Esophagus squamous epithelium (tissue), 5 donors: Measurements from ENCODE around the gene PSAPL1. TPM values are rescaled to one million over a fixed set of nuclear protein-coding genes. Genes with fewer than 3 reads are reported as not detected.

Experiments
- DNase-seq: peaks from one replicate; lab custom pipeline; 2025; lab: John Stamatoyannopoulos, UW
- H3K27ac ChIP-seq, 4 donors: fragments of 200-600 bp; sonication (generic); one replicate each; pipeline ENCODE4 v1.5.1; 2016 to 2019; ENCODE audit warnings: mild to moderate bottlenecking in 1 of 4
- H3K27me3 ChIP-seq, 4 donors: fragments of 200-600 bp; sonication (generic); 1 replicate in 3 of 4; 2 replicates in 1 of 4; pipeline versions ENCODE4 v1.5.1 to v1.6.0; 2017 to 2021; ENCODE audit warnings: antibody characterized with exemption in 1 of 4
- H3K36me3 ChIP-seq, 3 donors: fragments of 200-600 bp; sonication (generic); one replicate each; pipeline ENCODE4 v1.5.1; 2016 to 2019
- H3K4me1 ChIP-seq, 3 donors: fragments of 200-600 bp; sonication (generic); one replicate each; pipeline ENCODE4 v1.5.1; 2017 to 2019
- H3K4me3 ChIP-seq, 4 donors: fragments of 200-600 bp; sonication (generic); 1 replicate in 3 of 4; 2 replicates in 1 of 4; pipeline ENCODE4 v1.5.1; 2016 to 2019; ENCODE audit warnings: mild to moderate bottlenecking in 2 of 4, moderate library complexity in 1 of 4
- H3K9me3 ChIP-seq, 3 donors: fragments of 200-600 bp; sonication (generic); one replicate each; pipeline ENCODE4 v1.5.1; 2016 to 2019
- POLR2A ChIP-seq, 4 donors: fragments of 450-650 bp; IDR thresholded peaks; one replicate each; pipeline ENCODE4 v1.6.1; 2017; ENCODE audit warnings: antibody characterized with exemption in 4 of 4, mild to moderate bottlenecking in 4 of 4, moderate library complexity in 3 of 4
- WGBS, 2 donors: methylation state at CpG; one replicate each; pipeline ENCODE4 v1.1.5; 2018; 5-methylcytosine and 5-hydroxymethylcytosine counted together
- intact Hi-C: fragments of 100-400 bp; cut with DNase I; formaldehyde crosslinking; loops from one replicate; pipeline ENCODE4 v1.15.0; 2022
- total RNA-seq, 4 donors: library from RNA; depleted of rRNA; stranded (reverse); fragments of >200 nt; gene quantifications; one replicate each; pipeline ENCODE4 v1.1.0, GENCODE V29; 2016
- TF ChIP-seq, protein P1 (sequence below), 6 experiments: fragments of 450-650 bp in 4 of 6; fragments of 200-600 bp in 2 of 6; sonication (generic) in 2 of 6; IDR thresholded peaks; one replicate each; pipeline ENCODE4 v1.5.1; 2016 to 2019; ENCODE audit warnings: antibody characterized with exemption in 6 of 6, mild to moderate bottlenecking in 4 of 6, moderate library complexity in 4 of 6
- donor health status: DM: yes; HTN: yes; CAD: no.

PSAPL1 gene
- total RNA-seq, 4 donors from 2014 or later: under 0.01 to 0.15 (median 0.09) TPM; not detected in 1

DNA sequence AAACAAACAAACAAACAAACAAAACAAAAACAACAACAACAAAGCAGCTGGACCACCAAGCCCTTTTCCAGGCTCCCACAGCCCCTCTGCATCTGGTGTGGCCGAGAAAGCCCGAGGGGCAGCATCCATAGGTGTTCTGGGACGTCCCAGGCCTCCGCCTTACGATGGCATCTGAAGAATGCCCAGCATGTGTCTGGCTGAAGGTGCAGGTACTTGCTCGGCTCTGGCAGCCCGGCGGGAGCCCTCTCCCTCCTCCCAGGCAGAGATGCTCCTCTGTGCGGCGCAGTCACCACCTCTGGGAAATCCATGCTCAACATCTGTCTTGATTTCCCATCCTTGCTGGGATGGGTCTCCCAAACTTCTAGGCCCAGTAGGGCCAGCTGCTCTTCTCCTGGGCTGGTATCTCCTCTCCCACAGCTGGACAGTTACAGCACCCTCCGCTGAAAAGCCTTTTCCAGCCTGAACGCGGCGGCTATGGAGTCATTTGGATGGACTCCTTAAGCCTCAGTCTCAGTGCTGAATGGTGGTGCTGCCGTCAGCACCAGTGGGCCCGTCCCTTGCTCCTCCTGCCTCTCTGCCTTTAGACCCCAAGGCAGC, 4.3 kb downstream of the PSAPL1 start:
- WGBS, 2 donors: 25 to 54% methylated on average over 8 to 14 of the region's 16 CpGs

DNA sequence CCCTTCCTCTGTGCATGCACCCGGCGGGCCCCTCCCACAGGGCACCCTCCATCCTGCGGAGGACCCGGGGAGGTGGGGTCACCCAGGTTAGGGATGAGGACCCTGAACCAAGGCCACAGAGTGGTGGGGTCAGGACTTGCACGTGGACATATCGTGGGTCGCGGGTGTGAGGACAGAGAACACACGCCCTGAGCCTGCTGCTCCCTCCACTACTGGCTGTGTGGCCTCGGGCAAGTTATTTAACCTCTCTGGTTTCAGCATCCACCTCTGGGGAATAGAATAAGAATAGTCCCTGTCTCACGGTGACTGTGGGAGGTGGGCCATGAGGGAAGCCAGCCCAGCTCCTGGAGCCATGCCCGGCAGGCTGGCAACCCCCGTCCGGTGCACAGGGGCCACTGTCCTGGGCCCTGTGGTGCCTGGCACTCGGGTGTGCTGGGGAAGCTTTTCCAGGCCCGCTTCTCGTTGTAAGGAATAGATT, 5.1 kb downstream of the PSAPL1 start:
- TF ChIP-seq, protein P1, sequence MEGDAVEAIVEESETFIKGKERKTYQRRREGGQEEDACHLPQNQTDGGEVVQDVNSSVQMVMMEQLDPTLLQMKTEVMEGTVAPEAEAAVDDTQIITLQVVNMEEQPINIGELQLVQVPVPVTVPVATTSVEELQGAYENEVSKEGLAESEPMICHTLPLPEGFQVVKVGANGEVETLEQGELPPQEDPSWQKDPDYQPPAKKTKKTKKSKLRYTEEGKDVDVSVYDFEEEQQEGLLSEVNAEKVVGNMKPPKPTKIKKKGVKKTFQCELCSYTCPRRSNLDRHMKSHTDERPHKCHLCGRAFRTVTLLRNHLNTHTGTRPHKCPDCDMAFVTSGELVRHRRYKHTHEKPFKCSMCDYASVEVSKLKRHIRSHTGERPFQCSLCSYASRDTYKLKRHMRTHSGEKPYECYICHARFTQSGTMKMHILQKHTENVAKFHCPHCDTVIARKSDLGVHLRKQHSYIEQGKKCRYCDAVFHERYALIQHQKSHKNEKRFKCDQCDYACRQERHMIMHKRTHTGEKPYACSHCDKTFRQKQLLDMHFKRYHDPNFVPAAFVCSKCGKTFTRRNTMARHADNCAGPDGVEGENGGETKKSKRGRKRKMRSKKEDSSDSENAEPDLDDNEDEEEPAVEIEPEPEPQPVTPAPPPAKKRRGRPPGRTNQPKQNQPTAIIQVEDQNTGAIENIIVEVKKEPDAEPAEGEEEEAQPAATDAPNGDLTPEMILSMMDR (IDR thresholded peaks at IDR 0.05): no peak
- TF ChIP-seq POLR2A (IDR thresholded peaks at IDR 0.05): no peak
- WGBS, 2 donors: 77 to 85% methylated on average over 4 to 12 of the region's 17 CpGs
- H3K4me1 ChIP-seq: peaks cover 2 to 30% (median 7%) of the 10 kb centered on the region in 3 donors
- no peak overlapping the region for H3K4me3 ChIP-seq
- intact Hi-C loops: no loop called here
- DNase-seq: no peak
- peaks cover 0 to 9% (median 0%) of the 10 kb centered on the region in 4 donors for H3K27me3 ChIP-seq
- H3K36me3 ChIP-seq: no peaks in the 10 kb centered on the region
- H3K27ac ChIP-seq: no peak overlapping the region
- H3K9me3 ChIP-seq: no peaks in the 10 kb centered on the region

More for the DNA sequence above, 4.3 kb downstream of the PSAPL1 start:
- no peak overlapping the region for H3K4me3 ChIP-seq
- DNase-seq: no peak
- H3K36me3 ChIP-seq: no peaks in the 10 kb centered on the region
- peaks cover 2 to 29% (median 10%) of the 10 kb centered on the region in 3 donors for H3K4me1 ChIP-seq
- intact Hi-C loops: no loop called here
- peaks cover 0 to 9% (median 0%) of the 10 kb centered on the region in 4 donors for H3K27me3 ChIP-seq
- no peak overlapping the region for H3K27ac ChIP-seq
- no peaks in the 10 kb centered on the region for H3K9me3 ChIP-seq
- TF ChIP-seq, protein P1 (IDR thresholded peaks at IDR 0.05): no peak
- no peak for TF ChIP-seq POLR2A (IDR thresholded peaks at IDR 0.05)

DNA sequence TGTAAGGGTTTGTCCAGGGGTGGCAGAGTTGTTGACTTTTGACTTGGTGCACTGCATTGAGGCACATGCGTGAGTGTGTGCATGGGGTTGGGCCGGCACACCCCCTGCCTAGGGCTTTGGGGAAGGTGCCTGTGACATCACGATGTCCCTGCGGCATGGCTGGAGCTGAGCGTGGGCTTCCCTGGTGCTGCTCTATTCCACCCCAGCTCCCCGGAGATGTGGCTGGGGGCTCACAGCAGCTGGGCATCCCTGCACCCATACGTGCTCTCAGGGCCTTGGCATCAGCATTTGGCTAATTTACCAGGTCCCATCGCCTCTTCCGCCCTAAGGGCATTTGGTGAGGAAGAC, 5.7 kb downstream of the PSAPL1 start:
- intact Hi-C loops: no loop called here
- Histone ChIP-seq H3K4me1 (peaks cover 2 to 33% (median 6%) of the 10 kb centered on the region in 3 donors), H3K27ac (no peak overlapping the region), H3K36me3 (no peaks in the 10 kb centered on the region), H3K9me3 (no peaks in the 10 kb centered on the region), H3K27me3 (peaks cover 0 to 5% (median 0%) of the 10 kb centered on the region in 4 donors), H3K4me3 (no peak overlapping the region)
- 60 to 83% methylated on average over 1 to 7 of the region's 9 CpGs for WGBS, 2 donors
- TF ChIP-seq POLR2A (IDR thresholded peaks at IDR 0.05): no peak
- TF ChIP-seq, protein P1 (IDR thresholded peaks at IDR 0.05): no peak
- DNase-seq: no peak

DNA sequence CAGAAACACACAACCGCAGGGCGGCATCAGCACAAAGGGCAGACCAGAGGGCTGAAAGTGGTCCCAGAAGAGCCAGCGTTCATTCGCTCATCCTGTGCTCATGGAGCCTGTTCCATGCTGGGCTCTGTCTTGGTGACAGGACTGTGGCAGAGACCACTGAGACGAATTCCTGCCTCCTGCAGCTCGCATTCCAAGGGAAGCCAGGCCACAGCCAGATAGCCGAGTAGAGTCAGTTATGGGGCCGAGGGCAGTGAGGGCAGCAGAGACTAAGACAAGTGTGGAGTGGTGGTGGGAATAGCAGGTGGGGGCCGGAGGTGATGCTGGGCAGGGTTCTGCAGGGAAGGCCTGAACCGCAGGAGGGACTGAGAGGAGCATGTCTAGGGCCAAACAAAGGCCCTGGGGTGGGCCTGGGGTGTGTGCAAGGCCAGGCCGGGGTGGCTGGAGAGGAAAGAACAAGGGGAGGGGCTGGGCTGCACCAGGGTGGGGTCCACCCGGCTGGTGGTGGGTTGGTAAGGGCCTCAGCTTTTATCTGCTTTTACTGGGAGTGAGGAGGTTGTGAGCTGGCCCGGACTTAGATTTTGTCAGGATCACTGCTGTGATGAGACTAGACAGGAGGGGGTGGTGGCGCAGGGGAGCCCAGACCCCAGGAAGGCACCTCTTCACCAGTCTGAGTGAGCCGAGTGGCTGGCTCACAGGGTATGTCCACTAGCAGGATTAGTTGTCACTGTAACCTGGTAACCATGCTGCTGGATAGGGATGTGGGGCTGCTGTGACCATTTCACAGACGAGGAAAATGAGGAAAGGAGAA, 6.3 kb downstream of the PSAPL1 start:
- Histone ChIP-seq H3K4me3 (no peak overlapping the region), H3K36me3 (no peaks in the 10 kb centered on the region), H3K27me3 (no peaks in the 10 kb centered on the region), H3K4me1 (peaks cover 2 to 37% (median 6%) of the 10 kb centered on the region in 3 donors), H3K9me3 (no peaks in the 10 kb centered on the region), H3K27ac (no peak overlapping the region)
- WGBS, 2 donors: 77 to 80% methylated on average over 11 to 15 of the region's 16 CpGs
- intact Hi-C loops: no loop called here
- TF ChIP-seq POLR2A (IDR thresholded peaks at IDR 0.05): no peak
- TF ChIP-seq, protein P1 (IDR thresholded peaks at IDR 0.05): no peak
- DNase-seq: no peak

DNA sequence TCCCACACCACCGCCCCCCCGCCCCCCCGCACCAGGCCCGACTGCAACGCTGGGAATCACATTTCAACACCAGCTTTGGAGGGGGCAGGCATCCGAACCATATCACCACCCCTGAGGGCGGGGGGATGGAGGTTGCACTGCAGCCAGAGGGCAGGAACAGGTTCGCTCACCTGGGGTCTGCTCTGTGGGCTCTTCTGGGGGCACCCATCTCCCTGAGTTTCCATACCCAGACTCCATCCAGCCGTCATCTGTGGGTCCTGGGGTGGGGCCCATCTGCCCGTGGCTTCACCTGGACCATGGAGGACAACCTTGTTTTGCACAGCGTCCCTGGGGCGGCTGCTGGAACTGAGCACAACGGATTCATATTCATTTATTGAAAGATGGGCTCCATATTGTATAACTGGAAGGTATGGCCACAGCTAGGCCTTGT, 6.9 kb downstream of the PSAPL1 start:
- intact Hi-C loops: no loop called here
- peaks cover 2 to 37% (median 6%) of the 10 kb centered on the region in 3 donors for H3K4me1 ChIP-seq
- no peaks in the 10 kb centered on the region for H3K27me3 ChIP-seq
- no peaks in the 10 kb centered on the region for H3K9me3 ChIP-seq
- 60 to 97% methylated on average over 2 to 5 of the region's 13 CpGs for WGBS, 2 donors
- DNase-seq: no peak
- H3K27ac ChIP-seq: no peak overlapping the region
- H3K4me3 ChIP-seq: no peak overlapping the region
- TF ChIP-seq, protein P1 (IDR thresholded peaks at IDR 0.05): no peak
- TF ChIP-seq POLR2A (IDR thresholded peaks at IDR 0.05): no peak
- no peaks in the 10 kb centered on the region for H3K36me3 ChIP-seq
